ENCODE measurements around the gene ZCCHC2.
A peak's percentile ranks its signal among the peaks of the same experiment; 100 is the strongest.

Gene ZCCHC2

GRCh38 chr18:62583376-62583775, 60.6 kb downstream of the ZCCHC2 start:
- DNase-seq = peak; percentile 64

GRCh38 chr18:62584241-62585120, 61.7 kb downstream of the ZCCHC2 start:
- peak; percentile 80 for DNase-seq

GRCh38 chr18:62585274-62586150, 62.7 kb downstream of the ZCCHC2 start:
- no peak for DNase-seq

- DNase-seq = peak; percentile 53
Observed at GRCh38 chr18:62586151-62586774, 63.4 kb downstream of the ZCCHC2 start.

- no peak for DNase-seq
Observed at GRCh38 chr18:62586781-62587487, 64.1 kb downstream of the ZCCHC2 start.

GRCh38 chr18:62587689-62588088, 64.9 kb downstream of the ZCCHC2 start:
- DNase-seq = no peak

- no peak for DNase-seq
Observed at GRCh38 chr18:62588217-62588616, 65.4 kb downstream of the ZCCHC2 start.

GRCh38 chr18:62590799-62591590, 68.2 kb downstream of the ZCCHC2 start:
- DNase-seq = no peak

- DNase-seq = no peak
Observed at GRCh38 chr18:62596145-62597005, 73.5 kb downstream of the ZCCHC2 start.

GRCh38 chr18:62601871-62602270, 79.0 kb downstream of the ZCCHC2 start:
- DNase-seq = no peak

- no peak for DNase-seq
Observed at GRCh38 chr18:62602706-62603105, 79.9 kb downstream of the ZCCHC2 start.

GRCh38 chr18:62603211-62603610, 80.4 kb downstream of the ZCCHC2 start:
- no peak for DNase-seq

GRCh38 chr18:62603979-62604378, 81.2 kb downstream of the ZCCHC2 start:
- no peak for DNase-seq

GRCh38 chr18:62605685-62606084, 82.9 kb downstream of the ZCCHC2 start:
- no peak for DNase-seq

GRCh38 chr18:62606106-62606505, 83.3 kb downstream of the ZCCHC2 start:
- DNase-seq = no peak

- no peak for DNase-seq
Observed at GRCh38 chr18:62607302-62607701, 84.5 kb downstream of the ZCCHC2 start.

GRCh38 chr18:62607708-62608428, 85.0 kb downstream of the ZCCHC2 start:
- no peak for DNase-seq

GRCh38 chr18:62609764-62610163, 86.9 kb downstream of the ZCCHC2 start:
- DNase-seq = no peak

- DNase-seq = no peak
Observed at GRCh38 chr18:62610351-62610700, 87.5 kb downstream of the ZCCHC2 start.

- no peak for DNase-seq
Observed at GRCh38 chr18:62610701-62611411, 88.0 kb downstream of the ZCCHC2 start.
